Amniotic stem cell (primary cell): Measurements from ENCODE around the gene SRMS.
"Not testable (repeated sequence)": the region's sequence is repeated elsewhere in the genome, so short reads cannot be mapped to it uniquely, and the experiment has no call there.

Experiments
- DNase-seq: peaks from one replicate; lab custom pipeline; 2025; lab: John Stamatoyannopoulos, UW

The SRMS gene

DNA sequence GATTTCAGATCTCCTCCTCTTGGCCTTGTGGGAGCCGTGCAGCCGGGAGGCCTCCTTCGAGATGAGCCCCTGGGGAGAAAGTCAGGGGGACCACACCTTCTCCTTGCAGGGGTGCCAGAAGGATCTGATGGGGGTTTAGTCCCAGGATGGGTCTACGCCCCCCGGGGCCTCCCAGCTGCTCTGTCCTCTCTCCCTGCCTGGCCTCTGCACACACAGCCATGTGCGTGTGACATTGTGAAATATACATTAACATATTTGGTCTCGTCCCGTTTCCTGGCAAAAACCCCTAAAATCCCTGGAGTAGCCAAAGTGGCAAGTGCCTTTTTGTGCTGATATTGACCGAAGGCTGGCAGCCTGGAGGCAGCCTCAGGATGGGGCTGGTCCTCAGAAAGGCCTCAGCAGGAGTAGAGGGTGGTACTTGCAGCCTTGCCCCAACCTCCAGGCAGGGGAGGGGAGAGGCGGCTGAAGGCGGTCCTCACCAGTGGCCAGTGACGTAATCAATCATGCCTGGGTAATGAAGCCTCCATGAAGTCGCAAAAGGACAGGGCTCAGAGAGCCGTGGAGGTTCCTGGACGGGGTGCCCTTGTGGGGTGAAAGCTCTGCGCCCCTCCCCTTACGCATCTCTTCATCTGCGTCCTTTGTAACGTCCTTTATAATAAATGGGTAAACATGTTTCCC is 31.6 kb upstream of the SRMS start:
- DNase-seq: no peak

- DNase-seq: no peak
These were observed 30.9 kb upstream of the SRMS start for GRCh38 chr20:63578224-63579016.

DNA sequence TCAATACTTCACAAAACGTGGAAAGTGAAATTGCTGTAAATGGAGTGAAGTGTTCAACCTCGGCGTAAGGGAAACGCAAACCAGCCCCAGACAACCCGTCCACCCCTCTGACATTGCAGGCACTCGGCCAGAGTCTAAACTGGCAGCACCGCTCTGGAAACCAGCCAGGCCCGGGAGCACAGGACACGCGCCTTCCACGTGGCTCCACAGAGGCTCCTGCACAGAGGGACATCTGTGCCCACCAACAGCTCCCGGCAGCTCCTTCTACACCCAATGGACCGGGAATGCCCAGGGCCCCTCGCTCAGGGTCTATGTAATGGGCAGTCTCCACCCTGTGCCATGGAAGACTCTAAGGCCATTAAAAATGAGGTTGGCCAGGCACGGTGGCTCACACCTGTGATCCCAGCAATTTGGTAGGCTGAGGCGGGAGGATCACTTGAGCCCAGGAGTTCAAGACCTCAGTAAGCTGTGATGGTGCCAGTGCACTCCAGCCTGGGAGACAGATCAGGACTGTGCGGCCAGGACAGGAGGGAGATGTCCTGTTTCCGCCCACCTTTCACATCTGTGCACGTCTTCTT is 29.9 kb upstream of the SRMS start:
- no peak for DNase-seq

DNA sequence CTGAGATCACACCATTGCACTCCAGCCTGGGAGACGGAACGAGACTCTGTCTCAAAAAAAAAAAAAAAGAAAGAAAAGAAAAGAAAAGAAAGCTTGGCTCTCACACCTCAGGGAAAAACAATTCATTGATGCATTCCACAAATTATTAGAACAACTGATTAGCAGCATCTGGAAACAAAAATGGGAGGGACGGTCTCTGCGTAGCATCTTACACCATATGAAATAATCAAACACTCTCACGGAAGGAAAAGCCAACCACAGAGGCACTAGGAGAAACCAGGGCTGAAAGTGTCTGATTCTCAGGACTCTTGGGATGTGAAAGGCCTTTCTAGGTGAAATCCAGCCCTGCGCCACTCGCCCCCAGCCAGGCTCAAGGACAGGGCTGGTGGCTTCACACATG is 28.8 kb upstream of the SRMS start:
- DNase-seq: no peak

DNA sequence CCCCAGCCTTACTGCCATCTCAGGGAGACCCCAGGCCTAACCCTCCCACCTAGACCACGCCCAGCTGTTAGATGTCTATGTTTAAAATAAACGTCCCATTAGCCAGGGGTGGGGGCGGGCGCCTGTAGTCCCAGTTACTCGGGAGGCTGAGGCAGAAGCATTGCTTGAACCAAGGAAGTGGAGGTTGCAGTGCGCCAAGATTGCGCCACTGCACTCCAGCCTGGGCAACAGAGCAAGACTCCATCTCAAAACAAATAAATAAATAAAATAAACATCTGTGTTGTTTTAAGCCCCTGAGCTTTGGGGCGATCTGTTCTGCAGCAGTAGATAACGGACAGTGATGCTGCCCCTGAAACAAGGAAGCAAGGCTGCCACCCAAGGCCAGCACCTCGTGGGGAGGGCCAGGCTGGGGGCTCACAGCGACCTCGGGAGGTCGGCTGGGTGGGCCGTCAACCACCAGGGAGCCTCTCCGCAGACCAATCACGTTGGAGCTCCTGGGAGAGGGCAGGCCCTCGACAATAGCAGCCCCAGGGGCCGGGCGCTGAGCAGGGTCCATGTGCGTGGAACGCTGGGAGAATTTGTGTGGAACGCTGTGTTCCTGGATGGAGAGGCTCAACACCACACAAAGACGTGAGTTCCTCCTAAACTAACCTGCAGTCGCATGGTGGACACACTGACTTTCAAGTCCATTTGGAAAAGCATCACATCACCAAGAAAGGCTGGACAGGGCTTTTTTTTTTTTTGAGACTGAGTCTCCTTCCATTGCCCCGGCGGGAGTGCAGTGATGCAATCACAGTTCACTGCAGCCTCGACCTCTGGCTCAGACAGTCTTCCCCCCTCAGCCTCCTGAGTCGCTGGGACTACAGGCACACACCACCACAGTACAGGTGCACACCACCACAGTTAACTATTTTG is 27.5 kb upstream of the SRMS start:
- no peak for DNase-seq

DNA sequence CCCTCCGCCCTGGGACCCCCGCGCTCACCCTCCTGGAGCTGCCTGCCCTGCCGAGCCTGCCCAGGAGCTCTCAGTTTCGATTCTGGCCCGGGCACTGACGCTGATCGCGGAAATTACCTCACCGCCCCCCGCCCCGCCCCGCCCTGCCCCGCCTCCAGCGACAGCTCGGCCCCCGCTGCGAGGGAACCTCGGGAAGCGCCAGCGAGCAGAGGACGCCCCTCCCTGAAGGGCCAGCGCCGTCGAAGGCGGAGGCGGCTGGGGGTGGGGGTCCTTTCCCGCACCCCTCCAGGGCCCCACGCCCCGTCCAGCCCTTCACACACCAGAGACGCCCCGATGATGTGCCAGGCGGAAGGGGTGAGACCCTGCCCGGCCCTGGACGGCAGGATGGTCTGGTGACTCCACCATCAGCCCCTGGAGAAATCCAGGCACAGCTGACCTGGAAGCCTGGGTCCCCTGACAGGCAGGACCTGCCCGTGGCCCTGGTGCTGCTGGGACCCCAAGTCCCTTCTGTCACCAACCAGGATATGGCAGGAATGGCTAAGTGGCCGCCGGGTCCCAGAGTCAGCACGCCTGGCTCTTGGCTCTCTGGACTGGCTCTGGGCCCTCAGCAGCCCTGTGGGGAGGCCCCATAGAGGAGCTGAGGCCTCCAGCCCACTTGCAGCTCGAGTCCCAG is 26.7 kb upstream of the SRMS start, which contains the start of gene HELZ2:
TSS of gene HELZ2 (minus strand) at position 84 of the 673 bp plus-strand sequence. CDS start 1,854 bp downstream, outside the sequence.
- peak; percentile 50 for DNase-seq

GRCh38 chr20:63573647-63574131 is 26.1 kb upstream of the SRMS start:
- no peak for DNase-seq

DNA sequence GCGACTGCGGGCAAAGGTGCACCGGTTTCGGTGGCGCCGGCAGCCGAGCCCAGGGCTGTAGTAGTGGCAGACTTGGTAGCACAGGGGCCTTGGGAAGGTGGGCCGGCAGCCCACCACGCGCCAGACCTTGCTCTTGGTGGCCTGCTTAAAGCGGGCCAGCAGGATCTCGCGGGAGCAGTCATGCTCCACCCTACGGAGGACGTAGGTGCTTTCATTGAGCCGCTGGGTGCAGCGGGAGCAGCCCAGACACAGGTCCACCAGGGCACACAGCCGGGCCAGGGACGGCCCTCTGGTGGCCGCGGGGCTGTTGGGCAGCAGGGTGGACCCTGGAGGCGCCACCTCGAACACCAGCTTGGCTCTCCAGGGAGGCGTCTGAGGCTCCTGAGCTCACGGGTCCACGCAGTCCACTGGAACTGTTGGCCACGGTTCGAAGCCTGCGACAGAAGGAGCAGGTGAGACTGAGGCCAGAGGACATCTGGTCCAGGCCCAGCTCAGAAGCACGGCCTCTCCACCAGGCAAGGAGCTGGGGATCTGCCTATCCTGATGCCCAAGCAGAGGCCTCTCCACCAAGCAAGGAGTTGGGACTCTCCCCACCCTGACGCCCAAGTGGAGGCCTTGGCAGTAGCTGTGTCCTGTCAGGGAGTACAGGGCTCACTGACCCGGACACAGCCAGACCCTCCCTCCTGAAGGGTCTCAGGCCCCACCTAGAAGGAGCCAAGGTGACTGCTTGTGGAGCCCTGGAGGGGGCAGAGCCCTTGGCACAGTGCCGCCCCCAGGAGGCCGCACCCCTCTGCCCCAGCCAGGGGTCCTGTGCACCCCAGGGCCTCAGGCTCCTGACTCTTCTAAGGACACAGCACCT is 25.5 kb upstream of the SRMS start:
- no peak for DNase-seq

DNA sequence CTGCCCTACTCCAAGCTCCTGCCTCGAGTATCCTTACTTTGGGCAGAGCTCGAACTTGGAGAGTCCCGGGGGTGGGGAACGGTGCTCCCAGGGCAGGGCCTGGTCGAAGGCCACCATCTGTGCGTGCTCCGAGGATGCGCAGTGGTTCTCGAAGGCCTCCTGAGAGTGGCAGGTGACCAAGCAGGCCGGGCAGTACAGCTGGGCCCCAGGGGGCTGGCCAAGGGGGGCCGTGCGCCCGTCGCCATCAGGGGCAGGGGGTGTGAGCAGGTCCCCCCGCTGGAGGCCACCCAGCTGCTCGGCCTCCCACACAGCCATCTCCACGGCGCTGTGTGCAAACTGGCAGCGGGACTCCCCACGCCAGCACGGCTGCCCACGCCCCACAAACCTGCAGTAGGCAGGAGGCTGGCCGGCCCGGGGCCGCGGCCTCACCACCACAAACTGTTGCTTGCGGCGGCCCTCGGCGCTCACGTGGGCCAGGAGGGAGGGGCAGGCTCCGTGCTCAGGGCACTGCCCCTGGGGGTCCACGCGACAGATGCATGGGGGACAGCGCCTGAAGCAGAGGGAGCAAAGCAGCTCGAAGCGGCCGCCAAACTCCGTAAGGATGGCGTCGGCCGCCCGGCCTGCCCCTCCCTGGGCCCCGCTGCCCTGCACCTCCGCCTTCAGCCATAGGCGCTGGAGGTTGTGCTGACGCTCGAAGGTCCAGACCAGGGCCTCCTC is 24.7 kb upstream of the SRMS start:
- DNase-seq: no peak

- DNase-seq: not testable (repeated sequence)
These were observed 23.5 kb upstream of the SRMS start for GRCh38 chr20:63571087-63571478.

GRCh38 chr20:63570281-63571086 is 22.9 kb upstream of the SRMS start:
- DNase-seq: no peak

DNA sequence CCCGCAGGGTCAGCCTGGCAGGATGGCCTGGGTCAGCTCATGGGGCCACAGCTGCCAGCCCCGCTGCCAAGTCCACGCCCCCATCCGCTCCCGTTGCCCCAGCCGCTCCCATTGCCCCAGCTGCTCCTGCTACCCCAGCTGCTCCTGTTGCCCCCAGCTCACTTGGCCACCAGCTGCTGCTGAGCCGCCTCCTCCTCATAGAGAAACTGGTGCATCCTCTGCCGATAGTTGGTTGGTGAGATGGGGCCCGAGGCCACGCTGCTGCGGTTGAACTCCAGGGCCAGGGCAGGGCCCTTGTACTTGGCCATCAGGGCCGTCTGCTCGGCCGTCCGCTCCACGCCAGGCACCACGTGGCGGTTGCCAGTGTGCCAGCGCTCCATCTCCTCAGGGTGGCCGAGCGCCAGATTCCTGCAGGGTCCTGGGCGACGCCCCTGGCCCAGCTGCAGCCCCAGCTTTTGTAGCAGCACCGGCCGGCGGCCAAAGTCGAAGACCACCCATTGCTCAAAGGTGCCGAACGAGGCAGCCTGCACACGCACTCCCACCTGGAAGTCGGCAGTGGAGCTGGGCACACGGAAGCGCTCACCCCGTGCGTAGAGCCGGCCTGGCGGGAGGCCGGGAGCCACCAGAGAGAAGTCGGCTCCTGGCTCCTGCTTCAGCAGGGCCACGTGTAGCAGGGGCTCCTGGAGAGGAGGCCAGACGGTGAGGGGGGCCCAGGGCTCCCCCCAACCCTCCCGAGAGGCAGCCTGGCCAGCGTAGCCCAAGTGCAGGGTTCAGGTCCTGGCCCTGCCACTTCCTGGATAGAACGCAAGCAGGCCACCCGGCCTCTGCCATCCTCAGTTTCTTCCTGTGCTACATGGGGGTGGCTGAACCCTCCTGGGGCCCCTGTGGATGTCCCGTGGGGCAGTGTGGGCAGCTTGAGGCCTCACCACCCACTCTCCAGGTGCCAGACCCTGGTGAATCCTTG is 21.7 kb upstream of the SRMS start:
- no peak for DNase-seq

DNA sequence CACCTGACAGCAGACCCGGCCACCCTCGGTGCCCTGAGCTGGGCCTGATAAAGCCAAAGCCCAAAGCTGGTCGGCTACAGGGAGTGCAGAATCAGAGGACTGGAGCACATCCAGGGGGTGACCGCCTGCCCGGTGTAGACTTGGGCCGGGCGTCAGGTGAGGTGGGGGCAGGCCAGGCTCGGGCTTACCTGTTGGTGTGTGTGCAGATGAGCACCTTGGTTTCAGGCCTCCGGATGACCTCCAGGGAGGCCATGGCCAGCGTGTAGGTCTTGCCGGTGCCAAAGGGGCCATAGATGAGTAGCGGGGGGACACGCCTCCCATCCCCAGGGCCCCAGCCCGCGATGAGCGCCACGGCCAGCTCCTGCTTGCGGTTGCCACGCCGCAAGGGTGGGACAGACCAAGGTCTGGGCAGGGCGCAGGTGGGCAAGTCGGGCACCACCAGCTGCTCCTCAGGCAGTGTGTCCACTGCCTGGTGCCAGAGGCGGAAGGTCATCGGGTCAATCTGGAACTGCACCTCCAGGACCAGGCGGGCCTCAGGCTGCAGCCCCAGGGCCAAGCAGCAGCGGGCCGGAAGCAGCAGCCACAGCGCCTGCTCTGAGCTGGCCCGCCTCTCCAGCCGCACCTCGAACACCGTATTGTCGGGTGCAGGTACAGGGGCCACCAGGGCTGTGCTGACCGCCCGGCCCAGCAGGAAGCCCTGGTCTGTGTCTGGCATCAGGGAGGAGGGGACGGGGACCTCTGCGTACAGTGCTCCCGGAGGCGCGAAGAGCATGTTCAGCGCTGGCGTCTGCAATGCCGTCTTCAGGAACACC is 20.8 kb upstream of the SRMS start:
- no peak for DNase-seq

DNA sequence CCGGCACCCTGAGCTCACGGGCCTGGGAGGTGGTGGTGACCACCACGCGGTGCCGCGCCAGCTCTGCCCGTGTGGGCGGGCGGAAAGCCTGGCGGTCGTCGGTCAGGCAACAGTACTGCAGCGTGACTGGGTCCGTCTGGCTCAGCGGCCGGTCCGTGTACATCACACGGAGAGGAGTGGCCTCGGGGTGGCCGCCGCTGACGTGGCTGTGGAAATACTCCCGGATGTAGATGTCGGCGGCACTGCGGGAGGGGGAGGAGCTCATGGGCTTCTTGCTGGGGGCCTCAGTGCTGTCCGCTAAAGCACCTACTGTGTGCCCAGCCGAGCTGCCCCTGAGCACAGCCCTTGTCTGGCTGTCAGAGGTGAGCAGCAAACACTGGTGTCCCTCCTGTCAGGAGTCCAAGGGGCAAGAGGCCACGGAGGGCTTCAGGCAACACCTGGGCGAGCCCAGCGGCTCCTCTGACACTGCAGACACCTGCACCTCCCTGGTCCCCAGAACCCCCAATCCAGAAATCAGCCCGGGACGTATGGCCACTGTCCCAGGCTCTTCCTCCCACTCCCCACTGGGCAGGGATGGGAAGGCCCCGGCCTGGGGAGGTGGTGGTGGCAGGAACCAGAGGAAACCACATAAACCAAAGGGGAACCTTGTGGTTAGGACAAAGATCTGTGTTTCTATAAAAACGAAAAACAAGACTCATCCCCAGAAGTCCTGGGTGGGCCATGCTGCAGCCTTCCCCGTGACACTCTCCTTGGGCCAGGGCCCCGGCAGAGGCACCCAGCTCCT is 20.0 kb upstream of the SRMS start:
- no peak for DNase-seq

- no peak for DNase-seq
These were observed 19.5 kb upstream of the SRMS start for GRCh38 chr20:63567136-63567385.

GRCh38 chr20:63566395-63567135 is 19.0 kb upstream of the SRMS start:
- DNase-seq: no peak
